Osteocyte (in vitro differentiated cells): ENCODE measurements around the gene SPRR2A. TPM values are rescaled to one million over a fixed set of nuclear protein-coding genes. Genes with fewer than 3 reads are reported as not detected.
"Not testable (repeated sequence)": the region's sequence is repeated elsewhere in the genome, so short reads cannot be mapped to it uniquely, and the experiment has no call there.

ENCODE experiments used
- DNase-seq: peaks from one replicate; pipeline ENCODE4 v3.0.0; 2021; ENCODE audit warnings: mixed read lengths; ENCODE audit not compliant: unreplicated experiment; ENCODE audit errors: extremely low spot score
- H3K27ac Mint-ChIP-seq: one replicate; pipeline ENCODE4 v1.8.0; 2021; ENCODE audit warnings: mild to moderate bottlenecking, mixed read lengths; ENCODE audit not compliant: unreplicated experiment
- H3K27me3 Mint-ChIP-seq: one replicate; pipeline ENCODE4 v1.8.0; 2021; ENCODE audit warnings: mixed read lengths; ENCODE audit not compliant: unreplicated experiment
- H3K36me3 Mint-ChIP-seq: one replicate; pipeline ENCODE4 v1.8.0; 2021; ENCODE audit warnings: mixed read lengths; ENCODE audit not compliant: unreplicated experiment
- H3K4me1 Mint-ChIP-seq: one replicate; pipeline ENCODE4 v1.8.0; 2021; ENCODE audit warnings: mixed read lengths; ENCODE audit not compliant: unreplicated experiment
- H3K4me3 Mint-ChIP-seq: one replicate; pipeline ENCODE4 v1.8.0; 2021; ENCODE audit warnings: mild to moderate bottlenecking, moderate library complexity, mixed read lengths; ENCODE audit not compliant: unreplicated experiment
- H3K9me3 Mint-ChIP-seq: one replicate; pipeline ENCODE4 v1.8.0; 2021; ENCODE audit warnings: mixed read lengths; ENCODE audit not compliant: unreplicated experiment
- total RNA-seq: library from RNA; stranded (reverse); gene quantifications from 2 replicates; pipeline ENCODE4 v1.2.1, GENCODE V29; 2021
- TF ChIP-seq, protein P1 (sequence below): fragments of 200-600 bp; sonication (generic); IDR thresholded peaks from 2 replicates; pipeline ENCODE4 v1.5.0; 2021; ENCODE audit warnings: antibody characterized with exemption, mild to moderate bottlenecking, moderate library complexity

SPRR2A gene
- total RNA-seq, 1 donor from 2014 or later: not detected

DNA sequence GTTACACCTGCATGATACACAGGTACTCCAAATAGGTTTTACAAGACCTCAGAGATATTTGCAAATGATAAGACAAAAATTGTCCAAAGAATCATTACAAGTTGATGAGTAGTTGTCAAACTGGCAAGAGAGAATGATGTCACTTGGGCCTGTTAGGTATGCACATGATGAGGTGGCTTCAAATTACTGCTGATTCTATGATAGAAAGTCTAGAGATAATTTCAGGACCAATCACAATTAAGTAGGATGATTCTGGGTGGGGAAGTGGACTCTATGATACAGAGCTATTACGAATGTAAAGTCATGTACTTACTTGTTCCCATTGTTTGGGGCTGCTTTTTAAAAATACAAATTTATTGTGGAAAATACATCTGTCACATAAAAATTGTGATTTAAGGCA is 31.5 kb downstream of the SPRR2A start:
- H3K27me3 Mint-ChIP-seq: no peaks in the 10 kb centered on the region
- DNase-seq: no peak
- TF ChIP-seq, protein P1, sequence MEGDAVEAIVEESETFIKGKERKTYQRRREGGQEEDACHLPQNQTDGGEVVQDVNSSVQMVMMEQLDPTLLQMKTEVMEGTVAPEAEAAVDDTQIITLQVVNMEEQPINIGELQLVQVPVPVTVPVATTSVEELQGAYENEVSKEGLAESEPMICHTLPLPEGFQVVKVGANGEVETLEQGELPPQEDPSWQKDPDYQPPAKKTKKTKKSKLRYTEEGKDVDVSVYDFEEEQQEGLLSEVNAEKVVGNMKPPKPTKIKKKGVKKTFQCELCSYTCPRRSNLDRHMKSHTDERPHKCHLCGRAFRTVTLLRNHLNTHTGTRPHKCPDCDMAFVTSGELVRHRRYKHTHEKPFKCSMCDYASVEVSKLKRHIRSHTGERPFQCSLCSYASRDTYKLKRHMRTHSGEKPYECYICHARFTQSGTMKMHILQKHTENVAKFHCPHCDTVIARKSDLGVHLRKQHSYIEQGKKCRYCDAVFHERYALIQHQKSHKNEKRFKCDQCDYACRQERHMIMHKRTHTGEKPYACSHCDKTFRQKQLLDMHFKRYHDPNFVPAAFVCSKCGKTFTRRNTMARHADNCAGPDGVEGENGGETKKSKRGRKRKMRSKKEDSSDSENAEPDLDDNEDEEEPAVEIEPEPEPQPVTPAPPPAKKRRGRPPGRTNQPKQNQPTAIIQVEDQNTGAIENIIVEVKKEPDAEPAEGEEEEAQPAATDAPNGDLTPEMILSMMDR: no peak
- no peak overlapping the region for H3K27ac Mint-ChIP-seq
- no peaks in the 10 kb centered on the region for H3K4me1 Mint-ChIP-seq
- H3K36me3 Mint-ChIP-seq: no peaks in the 10 kb centered on the region
- H3K4me3 Mint-ChIP-seq: no peak overlapping the region
- peaks cover 8% of the 10 kb centered on the region for H3K9me3 Mint-ChIP-seq

DNA sequence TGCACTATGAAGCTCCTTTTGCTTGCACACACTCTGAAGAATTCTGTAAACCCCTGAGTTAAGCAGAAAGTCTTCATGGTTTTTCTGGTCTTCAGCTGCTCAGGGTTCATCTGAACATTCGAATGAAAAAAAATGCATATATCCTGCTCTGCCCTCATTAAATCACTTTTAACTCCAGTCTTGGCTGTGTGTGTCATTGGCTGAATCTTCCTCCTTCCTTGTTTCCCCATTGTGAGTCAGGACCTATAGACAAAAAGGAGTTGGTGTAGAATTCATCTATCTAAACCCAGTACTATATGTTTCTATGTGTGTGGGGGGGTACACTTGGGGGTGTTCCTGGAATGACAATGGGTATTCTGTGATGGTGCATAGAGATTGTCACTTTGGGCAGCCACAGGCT is 32.9 kb downstream of the SPRR2A start:
- H3K4me3 Mint-ChIP-seq: no peak overlapping the region
- no peaks in the 10 kb centered on the region for H3K4me1 Mint-ChIP-seq
- H3K27ac Mint-ChIP-seq: no peak overlapping the region
- H3K9me3 Mint-ChIP-seq: peaks cover 8% of the 10 kb centered on the region
- H3K27me3 Mint-ChIP-seq: no peaks in the 10 kb centered on the region
- DNase-seq: no peak
- TF ChIP-seq, protein P1: no peak
- H3K36me3 Mint-ChIP-seq: no peaks in the 10 kb centered on the region

GRCh38 chr1:153023109-153023508 is 34.2 kb downstream of the SPRR2A start:
- TF ChIP-seq, protein P1: no peak
- no peak overlapping the region for H3K4me3 Mint-ChIP-seq
- no peaks in the 10 kb centered on the region for H3K36me3 Mint-ChIP-seq
- H3K27ac Mint-ChIP-seq: no peak overlapping the region
- H3K27me3 Mint-ChIP-seq: no peaks in the 10 kb centered on the region
- no peak for DNase-seq
- no peaks in the 10 kb centered on the region for H3K9me3 Mint-ChIP-seq
- no peaks in the 10 kb centered on the region for H3K4me1 Mint-ChIP-seq

DNA sequence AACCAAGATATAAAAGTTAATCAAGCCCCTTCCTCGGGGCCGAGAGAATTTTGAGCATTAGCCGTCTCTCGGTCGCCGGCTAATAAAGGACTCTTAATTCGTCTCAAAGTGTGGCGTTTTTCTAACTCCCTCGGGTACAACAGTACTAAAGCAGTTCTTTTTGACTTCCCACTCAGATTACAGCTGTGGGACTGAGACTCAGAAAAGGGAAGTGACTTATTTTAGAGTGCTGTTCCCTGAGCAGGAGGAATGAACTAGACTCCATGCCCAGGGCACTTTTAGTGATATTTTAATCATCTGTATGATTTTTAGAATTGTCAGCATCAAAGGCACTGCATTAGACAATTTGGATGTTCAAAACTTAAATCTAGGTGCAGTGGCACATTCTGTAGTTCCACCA is 35.0 kb downstream of the SPRR2A start:
- H3K4me3 Mint-ChIP-seq, H3K4me1 Mint-ChIP-seq, H3K9me3 Mint-ChIP-seq, H3K36me3 Mint-ChIP-seq, DNase-seq, H3K27ac Mint-ChIP-seq, H3K27me3 Mint-ChIP-seq: not testable (repeated sequence)

DNA sequence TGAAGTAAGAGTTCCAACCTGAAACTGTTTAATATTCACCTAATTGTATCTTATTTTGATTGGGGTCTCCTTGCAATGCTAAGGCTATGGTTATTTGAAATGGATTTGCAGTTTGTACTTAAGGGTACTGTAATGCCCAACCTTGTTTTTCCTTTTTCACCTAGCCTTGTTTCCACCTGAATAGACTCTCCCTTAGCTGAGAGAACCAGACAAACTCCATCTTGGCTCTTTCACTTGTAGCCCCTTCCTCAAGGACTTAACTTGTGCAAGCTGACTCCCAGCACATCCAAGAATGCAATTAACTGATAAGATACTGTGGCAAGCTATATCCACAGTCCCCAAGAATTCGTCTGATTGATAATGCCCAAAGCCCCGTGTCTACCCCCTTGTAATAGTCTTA is 35.5 kb downstream of the SPRR2A start:
- not testable (repeated sequence) for H3K27me3 Mint-ChIP-seq, H3K27ac Mint-ChIP-seq, DNase-seq, H3K36me3 Mint-ChIP-seq, H3K4me3 Mint-ChIP-seq, H3K9me3 Mint-ChIP-seq, H3K4me1 Mint-ChIP-seq

GRCh38 chr1:153011235-153011758 is 46.0 kb downstream of the SPRR2A start:
- H3K4me3 Mint-ChIP-seq, H3K27ac Mint-ChIP-seq, H3K36me3 Mint-ChIP-seq, DNase-seq, H3K27me3 Mint-ChIP-seq, H3K4me1 Mint-ChIP-seq: not testable (repeated sequence)
- H3K9me3 Mint-ChIP-seq: peaks cover 17% of the 10 kb centered on the region

Other genes with a start within 250 kb of the SPRR2A start
- not detected in 2 replicates for gene LCE1B, start 245.5 kb downstream of the SPRR2A start, total RNA-seq
- gene LCE1A, start 230.0 kb downstream of the SPRR2A start, total RNA-seq: not detected in 2 replicates
- not detected in 2 replicates for gene LCE6A, start 214.7 kb downstream of the SPRR2A start, total RNA-seq
- gene LCE7A, start 197.5 kb downstream of the SPRR2A start, total RNA-seq: not detected in 2 replicates
- gene SMCP, start 179.2 kb downstream of the SPRR2A start, total RNA-seq: not detected in 2 replicates
- gene IVL, start 149.0 kb downstream of the SPRR2A start, total RNA-seq: not detected in 2 replicates
- not detected in 2 replicates for gene SPRR5, start 110.3 kb downstream of the SPRR2A start, total RNA-seq
- gene SPRR4, start 86.9 kb downstream of the SPRR2A start, total RNA-seq: not detected in 2 replicates
- gene SPRR1A, start 73.4 kb downstream of the SPRR2A start, total RNA-seq: not detected in 2 replicates
- not detected in 2 replicates for gene SPRR3, start 55.8 kb downstream of the SPRR2A start, total RNA-seq
- not detected in 2 replicates for gene SPRR1B, start 26.3 kb downstream of the SPRR2A start, total RNA-seq
- gene SPRR2D, start 16.4 kb downstream of the SPRR2A start, total RNA-seq: not detected in 2 replicates
- not detected in 2 replicates for gene SPRR2B, start 14.1 kb upstream of the SPRR2A start, total RNA-seq
- not detected in 2 replicates for gene SPRR2E, start 37.0 kb upstream of the SPRR2A start, total RNA-seq
- not detected in 2 replicates for gene SPRR2F, start 56.0 kb upstream of the SPRR2A start, total RNA-seq
- gene SPRR2G, start 93.4 kb upstream of the SPRR2A start, total RNA-seq: not detected in 2 replicates
- gene LELP1, start 145.9 kb upstream of the SPRR2A start, total RNA-seq: not detected in 2 replicates
- gene PRR9, start 160.1 kb upstream of the SPRR2A start, total RNA-seq: not detected in 2 replicates
- gene LORICRIN, start 202.2 kb upstream of the SPRR2A start, total RNA-seq: not detected in 2 replicates